A549 (cell line): ENCODE measurements around the gene LAMB1. TPM values are rescaled to one million over a fixed set of nuclear protein-coding genes. Genes with fewer than 3 reads are reported as not detected.
"Not testable (repeated sequence)": the region's sequence is repeated elsewhere in the genome, so short reads cannot be mapped to it uniquely, and the experiment has no call there.

ENCODE experiments used
- ATAC-seq, 2 experiments: fragments of 200-7000 bp in 1 of 2; fragments of >200 bp in 1 of 2; cut with Nextera tagmentation in 1 of 2; cut with Tn5 transposase in 1 of 2; 3 replicates each; pipeline versions ENCODE4 v1.8.0 to v1.9.1; 2018 to 2020; ENCODE audit warnings: mild to moderate bottlenecking in 1 of 2, moderate library complexity in 1 of 2
- CTCF ChIA-PET: fragments of 300-600 bp; sonication (Branson Sonifier 250); formaldehyde crosslinking; extraction: SDS; loops from one replicate; lab custom pipeline; 2021; ENCODE audit warnings: antibody characterized with exemption, inconsistent platforms; lab: Yijun Ruan, JAX
- POLR2A ChIA-PET: fragments of 350-600 bp; formaldehyde crosslinking; extraction: SDS; loops from one replicate; lab custom pipeline; 2021; ENCODE audit warnings: antibody characterized with exemption, inconsistent platforms; lab: Yijun Ruan, JAX
- DNase-seq, 2 experiments: peaks; one replicate each; pipeline versions ENCODE4 v3.0.0 to v3.0.0-alpha.2; 2011 to 2016; ENCODE audit warnings: low read depth in 1 of 2, low spot score in 1 of 2
- FAIRE-seq: peaks from 2 replicates; lab custom pipeline; 2011; peaks lifted over from hg19 to GRCh38; lab: Jason Lieb, UNC
- H3K27ac ChIP-seq, 2 experiments: fragments of >200 bp; sonication (Bioruptor Twin); formaldehyde crosslinking; 3 replicates each; pipeline ENCODE4 v1.5.1; 2016 to 2017
- H3K4me1 ChIP-seq: fragments of >200 bp; sonication (Bioruptor Twin); formaldehyde crosslinking; 3 replicates; pipeline ENCODE4 v1.6.1; 2016
- H3K4me2 ChIP-seq: fragments of >200 bp; sonication (Bioruptor Twin); formaldehyde crosslinking; 3 replicates; pipeline ENCODE4 v1.6.1; 2016
- H3K4me3 ChIP-seq: fragments of >200 bp; sonication (Bioruptor Twin); formaldehyde crosslinking; 3 replicates; pipeline ENCODE4 v1.5.1; 2016
- H3K9me3 ChIP-seq: fragments of >200 bp; sonication (Bioruptor Twin); formaldehyde crosslinking; 3 replicates; pipeline ENCODE4 v1.6.1; 2016
- BHLHE40 ChIP-seq: IDR thresholded peaks from 2 replicates; pipeline ENCODE4 v1.6.1; 2012; ENCODE audit warnings: low read depth, low read length, inconsistent platforms
- CEBPB ChIP-seq, 2 experiments: fragments of >200 bp in 1 of 2; sonication (Bioruptor Twin) in 1 of 2; formaldehyde crosslinking in 1 of 2; IDR thresholded peaks; 2 replicates each; pipeline ENCODE4 v1.6.1; 2012 to 2016
- CHD4 ChIP-seq: fragments of 200-600 bp; sonication (generic); IDR thresholded peaks from 2 replicates; pipeline ENCODE4 v1.6.1; 2016; ENCODE audit warnings: antibody characterized with exemption, mild to moderate bottlenecking, borderline replicate concordance
- ELK1 ChIP-seq: fragments of 150-350 bp; IDR thresholded peaks from 2 replicates; pipeline ENCODE4 v1.6.1; 2014; ENCODE audit warnings: low read depth, mild to moderate bottlenecking, low read length
- GATA3 ChIP-seq: IDR thresholded peaks from 2 replicates; pipeline ENCODE4 v1.6.1; 2012; ENCODE audit warnings: borderline replicate concordance
- HOXA7 ChIP-seq: fragments of 250-450 bp; sonication (Bioruptor Pico); IDR thresholded peaks from 2 replicates; pipeline ENCODE4 v1.5.0; 2020; ENCODE audit warnings: mild to moderate bottlenecking, moderate library complexity
- MAX ChIP-seq: IDR thresholded peaks from 2 replicates; pipeline ENCODE4 v1.6.1; 2012
- NR3C1 ChIP-seq: fragments of >200 bp; sonication (Bioruptor Twin); formaldehyde crosslinking; IDR thresholded peaks from 3 replicates; pipeline ENCODE4 v1.6.1; 2017
- RNF2 ChIP-seq: fragments of 200-600 bp; sonication (generic); IDR thresholded peaks from 2 replicates; pipeline ENCODE4 v1.6.1; 2016; ENCODE audit warnings: low read depth, mild to moderate bottlenecking, antibody characterized with exemption, moderate library complexity, borderline replicate concordance
- ZNF302 ChIP-seq: fragments of 250-450 bp; sonication (Bioruptor Pico); IDR thresholded peaks from 2 replicates; pipeline ENCODE4 v1.9.0; 2021; ENCODE audit warnings: inconsistent platforms, mild to moderate bottlenecking, moderate library complexity
- ZSCAN20 ChIP-seq: fragments of 250-450 bp; sonication (Bioruptor Pico); IDR thresholded peaks from 2 replicates; pipeline ENCODE4 v1.8.0; 2022; ENCODE audit warnings: mild to moderate bottlenecking, moderate library complexity
- WGBS: methylation state at CpG from one replicate; pipeline ENCODE4 v1.1.6; 2017; ENCODE audit errors: missing lambda C conversion rate; 5-methylcytosine and 5-hydroxymethylcytosine counted together
- polyA plus RNA-seq, 4 experiments: library from polyadenylated mRNA; depleted of rRNA in 3 of 4; stranded (reverse); fragments of >200 nt; fragmentation: RNase III in 1 of 4; extraction: RNeasy Plus Mini Kit Qiagen cat#74134 plus additional on column Dnase treatment in 1 of 4; gene quantifications; 2 replicates in 3 of 4; 3 replicates in 1 of 4; pipeline ENCODE4 v1.2.3, GENCODE V29; 2011 to 2017
- TF ChIP-seq, protein P1 (sequence below): fragments of 250-450 bp; sonication (Bioruptor Pico); IDR thresholded peaks from 2 replicates; pipeline ENCODE4 v1.5.0; 2020; ENCODE audit warnings: low read depth, mild to moderate bottlenecking, moderate library complexity
- TF ChIP-seq, protein P2 (sequence below): fragments of >200 bp; sonication (Bioruptor Twin); formaldehyde crosslinking; IDR thresholded peaks from 3 replicates; pipeline ENCODE4 v1.5.1; 2016

The LAMB1 gene
- polyA plus RNA-seq, 2 of the 4 experiments (the other 2 are of a cell fraction): 142 to 162 TPM

DNA sequence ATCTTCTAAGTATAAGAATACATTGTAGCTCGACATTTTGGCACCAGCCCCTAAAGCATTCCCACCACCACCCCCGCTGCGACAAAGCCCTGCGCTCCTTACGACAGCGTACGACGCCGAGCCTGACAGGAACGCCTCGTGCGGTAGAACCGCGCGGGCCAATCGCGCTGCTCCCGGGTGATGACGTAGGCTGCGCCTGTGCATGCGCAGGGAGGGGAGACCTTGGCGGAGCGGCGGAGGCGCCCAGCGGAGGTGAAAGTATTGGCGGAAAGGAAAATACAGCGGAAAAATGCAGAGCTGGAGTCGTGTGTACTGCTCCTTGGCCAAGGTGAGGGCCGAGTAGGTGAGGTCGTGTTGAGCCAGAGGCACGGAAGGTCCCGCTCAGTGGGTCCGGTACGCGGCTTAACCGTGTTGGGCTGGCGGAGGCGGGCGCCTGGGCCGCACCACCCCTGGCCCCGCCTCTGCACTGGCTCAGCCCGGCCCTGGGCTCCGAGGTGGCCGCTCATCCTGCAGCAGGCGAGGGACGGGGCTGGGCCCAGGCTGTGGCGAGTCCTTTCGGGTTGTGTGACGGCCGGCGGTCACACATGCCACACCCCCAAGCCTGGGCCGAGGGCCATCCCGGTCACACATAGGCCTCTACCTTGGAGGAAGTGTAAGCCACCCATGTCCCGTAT is 111.9 kb downstream of the LAMB1 start, which contains the start of gene DLD (continued):
- TF ChIP-seq GATA3 (no peak), NR3C1 (no peak), RNF2 (no peak), HOXA7 (CRISPR knock-in tag) (no peak), ELK1 (no peak), MAX (peak; percentile 95), ZNF302 (no peak), BHLHE40 (peak; percentile 35; the same call in 1 of the 2 replicates)
- TF ChIP-seq, protein P1, sequence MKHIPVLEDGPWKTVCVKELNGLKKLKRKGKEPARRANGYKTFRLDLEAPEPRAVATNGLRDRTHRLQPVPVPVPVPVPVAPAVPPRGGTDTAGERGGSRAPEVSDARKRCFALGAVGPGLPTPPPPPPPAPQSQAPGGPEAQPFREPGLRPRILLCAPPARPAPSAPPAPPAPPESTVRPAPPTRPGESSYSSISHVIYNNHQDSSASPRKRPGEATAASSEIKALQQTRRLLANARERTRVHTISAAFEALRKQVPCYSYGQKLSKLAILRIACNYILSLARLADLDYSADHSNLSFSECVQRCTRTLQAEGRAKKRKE: no peak

DNA sequence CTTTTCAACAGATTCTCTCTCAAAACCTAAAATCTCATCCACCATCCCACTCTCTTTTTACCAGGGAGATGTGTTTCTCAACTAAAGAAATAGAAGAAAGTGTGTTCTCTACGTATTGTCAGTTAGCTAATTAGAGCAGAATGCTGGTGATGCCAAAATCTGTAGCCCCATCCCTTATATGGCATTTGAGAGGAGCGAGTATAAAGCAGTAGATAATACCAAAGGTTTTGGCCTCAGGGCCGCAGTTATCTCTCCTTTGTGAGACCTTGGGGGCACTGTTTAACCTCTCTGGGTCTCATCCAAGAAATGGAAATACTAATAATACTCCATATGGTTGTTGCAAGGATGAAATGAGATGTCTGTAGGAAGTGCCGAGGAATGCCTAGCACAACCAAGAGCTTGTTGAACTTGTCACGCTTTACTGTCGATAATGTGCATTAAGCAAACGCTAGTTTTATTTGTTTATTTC is 112.4 kb downstream of the LAMB1 start:
- CTCF ChIA-PET: interaction anchor here (1.0 to 4.2 kb wide), 5 partner anchors 11 to 175 kb away, joined by 3 to 23 read pairs (median 9); partner anchors contain the start of gene CBLL1
- DNase-seq: no peak
- peak overlapping the region; percentile 54 for H3K4me3 ChIP-seq
- FAIRE-seq: no peak
- 13% methylated on average over 7 of the region's 7 CpGs for WGBS
- ATAC-seq: peak; percentile 28 to 35; a peak in 5 of 6 replicates
- H3K27ac ChIP-seq: peak overlapping the region; percentile 84 to 88
- H3K4me2 ChIP-seq: peak overlapping the region; percentile 73
- H3K4me1 ChIP-seq: peaks cover 22% of the 10 kb centered on the region
- TF ChIP-seq, protein P2, sequence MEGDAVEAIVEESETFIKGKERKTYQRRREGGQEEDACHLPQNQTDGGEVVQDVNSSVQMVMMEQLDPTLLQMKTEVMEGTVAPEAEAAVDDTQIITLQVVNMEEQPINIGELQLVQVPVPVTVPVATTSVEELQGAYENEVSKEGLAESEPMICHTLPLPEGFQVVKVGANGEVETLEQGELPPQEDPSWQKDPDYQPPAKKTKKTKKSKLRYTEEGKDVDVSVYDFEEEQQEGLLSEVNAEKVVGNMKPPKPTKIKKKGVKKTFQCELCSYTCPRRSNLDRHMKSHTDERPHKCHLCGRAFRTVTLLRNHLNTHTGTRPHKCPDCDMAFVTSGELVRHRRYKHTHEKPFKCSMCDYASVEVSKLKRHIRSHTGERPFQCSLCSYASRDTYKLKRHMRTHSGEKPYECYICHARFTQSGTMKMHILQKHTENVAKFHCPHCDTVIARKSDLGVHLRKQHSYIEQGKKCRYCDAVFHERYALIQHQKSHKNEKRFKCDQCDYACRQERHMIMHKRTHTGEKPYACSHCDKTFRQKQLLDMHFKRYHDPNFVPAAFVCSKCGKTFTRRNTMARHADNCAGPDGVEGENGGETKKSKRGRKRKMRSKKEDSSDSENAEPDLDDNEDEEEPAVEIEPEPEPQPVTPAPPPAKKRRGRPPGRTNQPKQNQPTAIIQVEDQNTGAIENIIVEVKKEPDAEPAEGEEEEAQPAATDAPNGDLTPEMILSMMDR: no peak
- TF ChIP-seq RNF2: 0 out of 2 replicates have a peak, but pooled peaks have one; percentile 72
- no peaks in the 10 kb centered on the region for H3K9me3 ChIP-seq
- POLR2A ChIA-PET: interaction anchor here (2.2 kb wide), 1 partner anchor 147 kb away, joined by 8 read pairs; the partner anchor contains the start of gene CBLL1

- Histone ChIP-seq H3K4me1 (peaks cover 22% of the 10 kb centered on the region), H3K4me3 (no peak overlapping the region), H3K27ac (peak overlapping the region in 1 of 2 experiments; percentile 88; a peak in 1 of 6 replicates), H3K4me2 (peak overlapping the region; percentile 73), H3K9me3 (no peaks in the 10 kb centered on the region)
- 33% methylated on average over 3 of the region's 3 CpGs for WGBS
- ATAC-seq (no peak), FAIRE-seq (no peak), DNase-seq (no peak)
- POLR2A ChIA-PET: interaction anchor here (2.2 kb wide), 1 partner anchor 146 kb away, joined by 8 read pairs; the partner anchor contains the start of gene CBLL1
- CTCF ChIA-PET: interaction anchor here (1.3 to 4.2 kb wide), 6 partner anchors 9 to 256 kb away, joined by 3 to 23 read pairs (median 9); partner anchors contain the start of gene CBLL1
- no peak for TF ChIP-seq ZSCAN20 (CRISPR knock-in tag)
- no peak for TF ChIP-seq CEBPB (IDR thresholded peaks at IDR 0.05)
- TF ChIP-seq, protein P2: no peak
- TF ChIP-seq CHD4: no peak
These were observed 113.0 kb downstream of the LAMB1 start for GRCh38 chr7:107889992-107890391.

- H3K4me2 ChIP-seq, FAIRE-seq, ATAC-seq, H3K9me3 ChIP-seq, DNase-seq, POLR2A ChIA-PET, H3K27ac ChIP-seq, H3K4me3 ChIP-seq: not testable (repeated sequence)
- 82% methylated on average over 17 of the region's 22 CpGs for WGBS
- CTCF ChIA-PET: interaction anchor here (1.0 to 4.2 kb wide), 4 partner anchors 9 to 425 kb away, joined by 3 to 23 read pairs (median 12); no protein-coding TSS in a partner anchor
- peaks cover 13% of the 10 kb centered on the region for H3K4me1 ChIP-seq
These were observed 115.1 kb downstream of the LAMB1 start for GRCh38 chr7:107887827-107888226.
